Measurements from ENCODE around the gene RCOR1. TPM values are rescaled to one million over a fixed set of nuclear protein-coding genes. Genes with fewer than 3 reads are reported as not detected.

The RCOR1 gene
- total and polyA plus RNA-seq, 12 donors: 3.1 to 16.9 (median 12.5) TPM

DNA sequence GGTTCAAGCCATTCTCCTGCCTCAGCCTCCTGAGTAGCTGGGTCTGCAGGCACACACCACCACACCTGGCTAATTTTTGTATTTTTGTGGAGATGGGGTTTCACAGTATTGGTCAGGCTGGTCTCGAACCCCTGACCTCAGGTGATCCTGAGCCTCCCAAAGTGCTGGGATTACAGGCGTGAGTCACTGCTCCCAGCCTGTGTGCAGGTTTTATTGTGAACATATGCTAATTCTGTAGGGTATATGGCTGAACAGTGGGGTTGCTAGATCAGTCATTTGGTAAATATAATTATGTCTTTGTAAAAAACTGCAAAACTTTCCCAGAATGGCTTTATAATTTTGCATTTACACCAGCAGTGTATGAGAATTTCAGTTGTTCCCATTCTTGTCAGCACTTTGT, 85.9 kb downstream of the RCOR1 start:
- intact Hi-C loops (cut with DNase I): no loop called here
- Histone ChIP-seq H3K27ac (no peak overlapping the region), H3K27me3 (no peaks in the 10 kb centered on the region), H3K4me3 (no peak overlapping the region), H3K4me1 (no peaks in the 10 kb centered on the region), H3K9me3 (no peaks in the 10 kb centered on the region), H3K36me3 (peaks cover 0 to 17% (median 0%) of the 10 kb centered on the region in 9 donors)
- 95% methylated on average over 2 of the region's 2 CpGs for WGBS, 2 donors
- TF ChIP-seq, protein P1, sequence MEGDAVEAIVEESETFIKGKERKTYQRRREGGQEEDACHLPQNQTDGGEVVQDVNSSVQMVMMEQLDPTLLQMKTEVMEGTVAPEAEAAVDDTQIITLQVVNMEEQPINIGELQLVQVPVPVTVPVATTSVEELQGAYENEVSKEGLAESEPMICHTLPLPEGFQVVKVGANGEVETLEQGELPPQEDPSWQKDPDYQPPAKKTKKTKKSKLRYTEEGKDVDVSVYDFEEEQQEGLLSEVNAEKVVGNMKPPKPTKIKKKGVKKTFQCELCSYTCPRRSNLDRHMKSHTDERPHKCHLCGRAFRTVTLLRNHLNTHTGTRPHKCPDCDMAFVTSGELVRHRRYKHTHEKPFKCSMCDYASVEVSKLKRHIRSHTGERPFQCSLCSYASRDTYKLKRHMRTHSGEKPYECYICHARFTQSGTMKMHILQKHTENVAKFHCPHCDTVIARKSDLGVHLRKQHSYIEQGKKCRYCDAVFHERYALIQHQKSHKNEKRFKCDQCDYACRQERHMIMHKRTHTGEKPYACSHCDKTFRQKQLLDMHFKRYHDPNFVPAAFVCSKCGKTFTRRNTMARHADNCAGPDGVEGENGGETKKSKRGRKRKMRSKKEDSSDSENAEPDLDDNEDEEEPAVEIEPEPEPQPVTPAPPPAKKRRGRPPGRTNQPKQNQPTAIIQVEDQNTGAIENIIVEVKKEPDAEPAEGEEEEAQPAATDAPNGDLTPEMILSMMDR (IDR thresholded peaks at IDR 0.05): no peak
- ATAC-seq (no peak), DNase-seq (no peak)

DNA sequence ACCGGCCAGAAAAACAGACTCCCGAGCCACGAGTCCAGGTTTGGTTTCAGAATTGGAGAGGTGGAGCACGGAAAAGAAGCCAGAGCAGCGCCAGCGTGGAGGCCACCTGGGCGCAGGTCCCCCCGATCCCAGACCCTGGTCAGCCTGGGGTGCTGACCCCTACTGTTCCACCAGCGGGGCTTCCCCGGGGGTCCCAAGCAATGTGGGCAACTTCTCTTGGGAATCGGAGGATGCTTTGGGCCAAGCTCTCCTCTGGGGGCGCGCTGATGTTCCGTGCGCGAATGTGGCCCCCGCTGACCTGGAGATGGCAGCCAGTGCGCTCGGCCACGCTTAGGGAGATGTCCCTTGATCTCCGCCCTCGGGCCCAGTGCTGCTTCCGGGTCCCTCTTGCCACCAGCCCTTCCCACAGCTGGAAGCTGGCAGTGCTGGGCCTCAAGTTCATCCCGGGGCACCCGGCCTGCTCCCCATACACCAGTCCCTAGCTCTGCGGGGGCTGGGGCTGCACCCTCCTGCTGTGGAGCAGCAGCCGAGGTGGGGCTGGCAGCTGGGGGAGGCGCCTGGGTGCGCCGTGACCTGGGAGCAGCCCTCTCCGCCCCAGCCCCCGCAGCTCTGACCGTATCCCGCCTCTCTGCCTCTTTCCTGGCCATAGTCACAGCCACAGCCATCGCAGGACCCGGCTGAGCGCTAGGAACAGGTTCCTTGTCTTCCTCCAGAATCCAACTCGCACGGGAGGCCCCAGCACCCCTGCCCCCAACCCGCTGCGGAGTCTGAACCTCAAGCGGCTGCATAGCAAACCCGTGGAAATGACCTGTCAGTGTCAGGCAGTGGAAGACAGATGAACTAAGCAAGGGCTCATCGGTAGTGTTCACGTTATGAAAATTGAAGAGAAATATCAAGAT, 91.2 kb downstream of the RCOR1 start:
- peak in 2 of 8 donors; percentile 16 to 61 for ATAC-seq
- H3K27ac ChIP-seq: no peak overlapping the region

DNA sequence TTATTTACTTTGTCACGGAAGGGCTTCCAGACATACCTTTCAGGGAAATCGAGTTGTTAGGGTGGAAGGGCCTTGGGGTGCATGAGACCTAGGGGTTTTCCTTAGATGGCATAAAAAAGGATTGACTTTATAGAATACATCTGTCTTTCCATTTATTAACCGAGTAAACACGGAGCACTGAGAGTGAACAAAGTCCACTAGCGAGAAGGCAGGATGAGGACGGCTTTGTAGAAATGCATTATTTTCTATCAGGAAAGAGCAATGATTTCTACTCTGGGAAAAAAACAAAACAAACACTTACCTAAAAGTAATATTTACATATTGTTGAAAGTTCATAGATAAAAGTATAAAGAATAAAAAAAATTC, 91.8 kb downstream of the RCOR1 start:
- H3K36me3 ChIP-seq: peaks cover 0 to 25% (median 0%) of the 10 kb centered on the region in 9 donors
- no peak overlapping the region for H3K4me3 ChIP-seq
- intact Hi-C loops (cut with DNase I): loop anchor here in 1 of 10 donors (10.0 kb wide), 1 partner anchor 159 kb away; no protein-coding TSS in a partner anchor
- no peak for ATAC-seq
- no peaks in the 10 kb centered on the region for H3K27me3 ChIP-seq
- no peak overlapping the region for H3K27ac ChIP-seq
- TF ChIP-seq, protein P1 (IDR thresholded peaks at IDR 0.05): no peak
- DNase-seq: no peak
- no peaks in the 10 kb centered on the region for H3K9me3 ChIP-seq
- H3K4me1 ChIP-seq: peaks cover 0 to 15% (median 0%) of the 10 kb centered on the region in 9 donors
- 91 to 94% methylated on average over 6 of the region's 6 CpGs for WGBS, 2 donors

More for the DNA sequence above, 91.2 kb downstream of the RCOR1 start:
- no peaks in the 10 kb centered on the region for H3K9me3 ChIP-seq
- TF ChIP-seq, protein P1 (IDR thresholded peaks at IDR 0.05): no peak
- H3K36me3 ChIP-seq: peaks cover 0 to 25% (median 0%) of the 10 kb centered on the region in 9 donors
- peaks cover 0 to 13% (median 0%) of the 10 kb centered on the region in 9 donors for H3K4me1 ChIP-seq
- H3K27me3 ChIP-seq: no peaks in the 10 kb centered on the region
- no peak for DNase-seq
- H3K4me3 ChIP-seq: no peak overlapping the region
- intact Hi-C loops (cut with DNase I): loop anchor here in 1 of 10 donors (10.0 kb wide), 1 partner anchor 159 kb away; no protein-coding TSS in a partner anchor
- 83 to 85% methylated on average over 45 of the region's 45 CpGs for WGBS, 2 donors

GRCh38 chr14:102686196-102686801, 93.8 kb downstream of the RCOR1 start:
- H3K4me3 ChIP-seq: no peak overlapping the region
- no peak for DNase-seq
- intact Hi-C loops (cut with DNase I): loop anchor here in 1 of 10 donors (10.0 kb wide), 1 partner anchor 161 kb away; no protein-coding TSS in a partner anchor
- peaks cover 0 to 25% (median 0%) of the 10 kb centered on the region in 9 donors for H3K36me3 ChIP-seq
- TF ChIP-seq, protein P1 (IDR thresholded peaks at IDR 0.05): no peak
- H3K9me3 ChIP-seq: no peaks in the 10 kb centered on the region
- WGBS, 2 donors: 87 to 90% methylated on average over 7 of the region's 7 CpGs
- peaks cover 0 to 28% (median 0%) of the 10 kb centered on the region in 9 donors for H3K4me1 ChIP-seq
- ATAC-seq: no peak
- no peak overlapping the region for H3K27ac ChIP-seq
- H3K27me3 ChIP-seq: no peaks in the 10 kb centered on the region

Measured in heart right ventricle (tissue), 16 donors.